Vagina (tissue), 2 donors: ENCODE measurements around the gene MRPS27.

Experiments
- CTCF ChIP-seq, 3 experiments: fragments of 450-650 bp in 2 of 3; fragments of 200-600 bp in 1 of 3; sonication (generic) in 1 of 3; IDR thresholded peaks; one replicate each; pipeline ENCODE4 v1.5.1; 2017 to 2019; ENCODE audit warnings: antibody characterized with exemption in 3 of 3, mild to moderate bottlenecking in 2 of 3, moderate library complexity in 2 of 3
- POLR2A ChIP-seq, 2 donors: fragments of 450-650 bp; IDR thresholded peaks; one replicate each; pipeline ENCODE4 v1.6.1; 2017; ENCODE audit warnings: antibody characterized with exemption in 2 of 2, mild to moderate bottlenecking in 2 of 2, moderate library complexity in 2 of 2
- POLR2AphosphoS5 ChIP-seq, 2 donors: sonication (generic); formaldehyde crosslinking; IDR thresholded peaks; one replicate each; pipeline ENCODE4 v1.9.0; 2017; ENCODE audit warnings: antibody characterized with exemption in 2 of 2, mild to moderate bottlenecking in 2 of 2, low read depth in 1 of 2; ENCODE audit not compliant: insufficient read depth in 1 of 2

- TF ChIP-seq CTCF (IDR thresholded peaks at IDR 0.05) (no peak), POLR2A (IDR thresholded peaks at IDR 0.05) (no peak), POLR2AphosphoS5 (IDR thresholded peaks at IDR 0.05; ENCODE audit: insufficient read depth in 1 of 2, low read depth in 1 of 2) (no peak)
These were observed 17.1 kb upstream of the MRPS27 start for GRCh38 chr5:72337159-72337558.
